Activated T-cell treated with anti-CD3 and anti-CD28 coated beads, Interleukin-2, amount 50 U/mL, for 72 hours (primary cell): ENCODE measurements around the gene TIGD1. TPM values are rescaled to one million over a fixed set of nuclear protein-coding genes. Genes with fewer than 3 reads are reported as not detected.

Source experiments
- ATAC-seq, 2 donors: fragments of 150-1000 bp; cut with Tn5 transposase; replicated peaks in 1 of 2; 2 replicates each; pipeline ENCODE4 v1.10.0; 2021; ENCODE audit warnings: moderate library complexity in 2 of 2, mild to moderate bottlenecking in 1 of 2
- DNase-seq, 2 donors: peaks; one replicate each; pipeline ENCODE4 v3.0.0; 2021 to 2022; ENCODE audit warnings: mixed read lengths in 1 of 2
- H3K27ac Mint-ChIP-seq: one replicate; pipeline ENCODE4 v1.8.0; 2022; ENCODE audit warnings: mild to moderate bottlenecking, moderate library complexity, mixed read lengths
- H3K27me3 Mint-ChIP-seq: one replicate; pipeline ENCODE4 v1.8.0; 2022; ENCODE audit warnings: low read depth, mixed read lengths
- H3K36me3 Mint-ChIP-seq, 2 donors: one replicate each; pipeline ENCODE4 v1.8.0; 2022; ENCODE audit warnings: mixed read lengths in 2 of 2, mild to moderate bottlenecking in 1 of 2; ENCODE audit not compliant: insufficient read depth in 2 of 2
- H3K4me1 Mint-ChIP-seq: one replicate; pipeline ENCODE4 v1.8.0; 2022; ENCODE audit warnings: low read depth, mixed read lengths
- H3K4me3 Mint-ChIP-seq, 2 donors: one replicate each; pipeline ENCODE4 v1.8.0; 2022; ENCODE audit warnings: mild to moderate bottlenecking in 2 of 2, mixed read lengths in 2 of 2, moderate library complexity in 2 of 2
- H3K9me3 Mint-ChIP-seq, 2 donors: one replicate each; pipeline ENCODE4 v1.8.0; 2022; ENCODE audit warnings: mixed read lengths in 2 of 2
- total RNA-seq, 2 donors: library from RNA; stranded (reverse); gene quantifications; one replicate each; pipeline ENCODE4 v1.2.3, GENCODE V29; 2022

TIGD1 gene
- total RNA-seq, 2 donors from 2014 or later: 7.0 to 10.5 TPM

DNA sequence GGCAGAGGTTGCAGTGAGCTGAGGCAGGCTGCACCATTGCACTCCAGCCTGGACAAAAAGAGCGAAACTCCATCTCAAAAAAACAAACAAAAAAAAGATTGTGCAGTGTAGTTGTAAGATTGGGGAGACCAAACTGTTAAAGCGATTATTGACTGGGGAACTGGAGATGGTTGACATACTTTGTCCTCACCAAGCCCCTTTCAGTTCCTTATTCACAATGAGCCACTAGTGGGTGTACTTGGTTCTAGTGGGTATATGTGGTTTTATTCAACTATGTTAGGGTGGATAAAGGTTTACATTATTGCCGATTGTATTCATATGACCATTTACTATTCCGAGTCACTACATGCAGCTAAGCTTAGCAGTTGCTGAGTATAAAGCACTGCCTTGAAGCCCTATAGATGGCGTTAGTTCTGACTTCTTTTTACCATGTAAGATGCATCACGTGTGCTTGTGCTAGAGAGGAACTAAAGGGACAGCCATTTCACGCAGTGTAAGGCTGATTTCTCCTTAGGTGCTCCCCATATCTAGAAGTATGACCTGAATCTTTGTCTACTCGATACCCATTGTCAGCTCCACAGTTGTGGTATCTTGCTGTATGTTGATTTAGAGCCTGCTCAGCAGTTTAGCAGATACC, 12.3 kb upstream of the TIGD1 start:
- DNase-seq: no peak
- no peak overlapping the region for H3K4me3 Mint-ChIP-seq
- H3K9me3 Mint-ChIP-seq: no peaks in the 10 kb centered on the region
- no peaks in the 10 kb centered on the region for H3K27me3 Mint-ChIP-seq
- no peak overlapping the region for H3K27ac Mint-ChIP-seq
- peaks cover 2 to 9% of the 10 kb centered on the region in 2 donors for H3K36me3 Mint-ChIP-seq
- peaks cover 5% of the 10 kb centered on the region for H3K4me1 Mint-ChIP-seq
- no peak for ATAC-seq

DNA sequence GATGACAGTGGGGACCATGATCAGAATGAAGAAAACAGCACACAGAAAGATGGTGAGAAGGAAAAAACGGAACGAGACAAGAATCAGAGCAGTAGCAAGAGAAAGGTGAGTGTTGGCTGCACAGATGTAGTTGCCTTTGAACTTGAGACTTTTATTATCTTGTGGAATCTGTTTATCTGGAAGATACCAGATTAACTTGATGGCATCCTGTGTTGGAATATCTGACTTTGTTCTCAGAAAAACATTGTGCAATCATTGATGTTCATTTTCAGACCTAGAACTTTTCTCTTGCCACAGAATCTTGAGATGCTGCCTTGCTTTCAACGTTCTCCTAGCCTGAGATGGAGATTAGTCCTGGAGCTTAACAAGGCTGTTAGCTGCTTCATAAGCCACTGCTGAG, 6.1 kb upstream of the TIGD1 start:
- H3K4me3 Mint-ChIP-seq: no peak overlapping the region
- H3K27me3 Mint-ChIP-seq: no peaks in the 10 kb centered on the region
- H3K9me3 Mint-ChIP-seq: no peaks in the 10 kb centered on the region
- DNase-seq (no peak), ATAC-seq (no peak)
- peaks cover 50% of the 10 kb centered on the region for H3K4me1 Mint-ChIP-seq
- H3K36me3 Mint-ChIP-seq: peaks cover 5 to 19% of the 10 kb centered on the region in 2 donors
- no peak overlapping the region for H3K27ac Mint-ChIP-seq

DNA sequence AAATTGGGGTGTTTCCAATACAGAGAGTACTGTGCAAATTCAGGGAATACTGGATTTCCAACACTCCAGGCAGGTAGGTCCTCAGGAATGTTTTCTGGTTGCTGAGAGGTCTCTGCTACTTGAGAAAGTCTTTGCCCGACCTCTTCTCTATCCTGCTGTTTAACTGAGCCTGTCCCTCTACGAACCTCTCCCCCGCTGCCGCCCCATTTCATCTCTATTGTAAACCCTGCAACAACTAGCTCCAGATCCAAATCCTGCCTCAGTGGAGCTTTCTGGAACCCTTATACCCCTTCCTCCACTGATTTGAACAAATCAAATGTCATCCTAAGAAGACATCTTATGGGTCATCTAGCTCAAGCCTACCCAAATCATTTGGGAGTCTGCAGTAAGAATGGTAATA, 1.4 kb upstream of the TIGD1 start:
- peaks cover 83% of the 10 kb centered on the region for H3K4me1 Mint-ChIP-seq
- peak overlapping the region; percentile 64 for H3K27ac Mint-ChIP-seq
- no peak for ATAC-seq
- H3K27me3 Mint-ChIP-seq: no peaks in the 10 kb centered on the region
- H3K9me3 Mint-ChIP-seq: peaks cover 0 to 2% of the 10 kb centered on the region in 2 donors
- H3K36me3 Mint-ChIP-seq: peaks cover 10 to 25% of the 10 kb centered on the region in 2 donors
- H3K4me3 Mint-ChIP-seq: peak overlapping the region; percentile 98 to 99
- DNase-seq: no peak

DNA sequence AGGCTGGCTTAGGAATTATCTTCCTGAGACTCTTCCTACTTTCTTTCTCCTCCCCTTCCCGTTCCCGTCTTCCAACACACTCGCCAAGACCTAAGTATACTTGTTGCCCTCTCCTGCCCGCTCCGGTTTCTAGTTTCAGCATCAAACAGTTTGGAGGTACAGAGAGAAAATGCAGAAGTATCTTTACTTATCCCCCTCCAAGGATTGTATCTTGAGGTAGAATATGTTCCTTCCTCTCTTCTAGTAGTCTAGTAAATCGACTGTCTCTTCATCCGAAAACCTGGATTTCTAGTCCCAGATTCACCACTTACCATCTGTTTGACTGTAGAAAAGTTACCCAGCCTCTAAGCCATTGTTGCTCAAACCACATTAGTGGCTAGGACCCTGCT, 887 bp upstream of the TIGD1 start:
- Mint-ChIP-seq H3K4me3 (peak overlapping the region; percentile 98 to 99), H3K36me3 (peaks cover 10 to 28% of the 10 kb centered on the region in 2 donors), H3K9me3 (peaks cover 0 to 2% of the 10 kb centered on the region in 2 donors), H3K27ac (peak overlapping the region; percentile 64), H3K27me3 (no peaks in the 10 kb centered on the region), H3K4me1 (peaks cover 85% of the 10 kb centered on the region)
- DNase-seq (no peak), ATAC-seq (no peak)

DNA sequence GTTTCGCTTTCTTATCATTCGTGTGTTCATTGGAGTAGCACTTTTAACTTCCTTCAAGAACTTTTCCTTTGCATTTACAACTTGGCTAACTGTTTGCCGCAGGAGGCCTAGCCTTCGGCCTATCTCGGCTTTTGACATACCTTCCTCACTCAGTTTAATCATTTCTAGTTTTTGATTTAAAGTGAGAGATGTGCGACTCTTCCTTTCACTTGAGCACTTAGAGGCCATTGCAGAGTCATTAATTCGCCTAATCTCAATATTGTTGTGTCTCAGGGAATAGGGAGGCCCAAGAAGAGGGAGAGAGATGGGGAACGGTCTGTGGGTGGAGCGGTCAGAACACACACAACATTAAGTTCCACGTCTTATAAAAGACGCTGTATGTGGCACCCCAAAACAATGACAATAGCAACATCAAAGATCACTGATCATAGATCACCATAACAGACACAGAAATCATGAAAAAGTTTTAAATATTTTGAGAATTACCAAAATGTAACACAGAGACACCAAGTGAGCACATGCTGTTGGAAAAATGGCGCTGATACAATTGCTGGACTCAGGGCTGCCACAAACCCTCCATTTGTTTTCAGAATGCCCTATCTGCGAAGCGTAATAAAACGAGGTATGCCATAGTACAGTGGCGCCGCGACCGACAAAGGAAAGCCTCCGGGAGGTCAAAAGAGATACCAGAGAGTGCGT, 553 bp downstream of the TIGD1 start:
- Mint-ChIP-seq H3K4me1 (peaks cover 72% of the 10 kb centered on the region), H3K27me3 (no peaks in the 10 kb centered on the region), H3K36me3 (peaks cover 10 to 26% of the 10 kb centered on the region in 2 donors), H3K4me3 (peak overlapping the region; percentile 98 to 99), H3K27ac (peak overlapping the region; percentile 97), H3K9me3 (peaks cover 0 to 2% of the 10 kb centered on the region in 2 donors)
- ATAC-seq (no peak), DNase-seq (no peak)

DNA sequence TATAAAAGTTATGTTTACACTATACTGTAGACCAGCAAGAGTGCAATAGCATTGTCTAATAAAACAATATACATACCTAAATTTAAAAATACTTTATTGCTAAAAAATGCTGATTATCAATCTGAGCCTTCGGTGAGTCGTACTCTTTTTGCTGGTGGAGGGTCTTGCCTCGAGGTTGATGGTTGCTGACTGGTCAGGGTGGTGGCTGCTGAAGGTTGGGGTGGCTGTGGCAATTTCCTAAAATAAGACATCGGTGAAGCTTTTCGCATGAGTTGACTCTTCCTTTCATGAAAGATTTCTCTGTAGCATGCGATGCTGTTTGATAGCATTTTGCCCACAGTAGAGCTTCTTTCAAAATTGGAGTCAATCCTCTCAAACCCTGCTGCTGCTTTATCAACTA, 2.4 kb downstream of the TIGD1 start:
- no peak for ATAC-seq
- H3K36me3 Mint-ChIP-seq: peaks cover 7 to 23% of the 10 kb centered on the region in 2 donors

DNA sequence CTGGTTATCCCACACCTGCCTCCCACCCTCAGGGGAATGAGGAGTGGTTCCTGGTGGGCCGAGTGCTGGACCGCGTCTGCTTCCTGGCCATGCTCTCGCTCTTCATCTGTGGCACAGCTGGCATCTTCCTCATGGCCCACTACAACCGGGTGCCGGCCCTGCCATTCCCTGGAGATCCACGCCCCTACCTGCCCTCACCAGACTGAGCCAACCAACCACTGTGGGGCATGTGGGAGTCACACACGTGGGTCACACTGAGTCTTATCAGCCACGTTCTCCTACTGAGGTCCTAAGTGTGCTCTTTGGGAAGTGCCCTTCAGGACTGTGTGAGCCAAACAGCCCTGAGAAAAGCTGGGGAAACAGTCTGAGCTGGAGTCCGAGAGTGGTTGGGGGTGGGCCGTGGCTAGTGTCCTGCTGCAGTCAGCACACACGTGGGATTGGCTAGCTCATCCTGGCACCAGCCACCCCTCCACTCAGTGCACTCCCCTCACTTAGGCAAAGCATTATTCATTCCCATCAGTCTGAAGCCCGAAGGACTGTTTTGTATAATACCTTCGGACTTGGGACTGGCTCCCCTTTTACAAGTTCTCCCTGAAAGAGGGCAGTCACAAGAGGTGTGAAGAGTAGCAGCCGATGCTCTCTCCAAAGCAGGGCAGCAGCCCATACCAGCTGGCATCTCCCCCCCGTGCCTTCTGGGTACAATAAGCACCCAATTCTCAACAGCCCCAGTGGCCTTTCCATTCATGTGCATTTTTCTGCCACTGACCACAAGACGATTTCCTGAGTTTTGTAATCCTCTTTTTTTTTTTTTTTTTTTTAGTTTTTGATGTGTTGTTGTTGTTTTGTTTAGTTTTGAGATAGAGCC, 4.6 kb downstream of the TIGD1 start:
- no peak overlapping the region for H3K27ac Mint-ChIP-seq
- H3K36me3 Mint-ChIP-seq: peaks cover 4 to 20% of the 10 kb centered on the region in 2 donors
- DNase-seq (no peak), ATAC-seq (no peak)
- H3K4me1 Mint-ChIP-seq: peaks cover 34% of the 10 kb centered on the region
- no peak overlapping the region for H3K4me3 Mint-ChIP-seq
- peaks cover 0 to 2% of the 10 kb centered on the region in 2 donors for H3K9me3 Mint-ChIP-seq
- no peaks in the 10 kb centered on the region for H3K27me3 Mint-ChIP-seq

More for the DNA sequence above, 2.4 kb downstream of the TIGD1 start:
- Mint-ChIP-seq H3K27ac (no peak overlapping the region), H3K27me3 (no peaks in the 10 kb centered on the region), H3K9me3 (peaks cover 0 to 2% of the 10 kb centered on the region in 2 donors), H3K4me1 (peaks cover 53% of the 10 kb centered on the region), H3K4me3 (no peak overlapping the region)
- no peak for DNase-seq

DNA sequence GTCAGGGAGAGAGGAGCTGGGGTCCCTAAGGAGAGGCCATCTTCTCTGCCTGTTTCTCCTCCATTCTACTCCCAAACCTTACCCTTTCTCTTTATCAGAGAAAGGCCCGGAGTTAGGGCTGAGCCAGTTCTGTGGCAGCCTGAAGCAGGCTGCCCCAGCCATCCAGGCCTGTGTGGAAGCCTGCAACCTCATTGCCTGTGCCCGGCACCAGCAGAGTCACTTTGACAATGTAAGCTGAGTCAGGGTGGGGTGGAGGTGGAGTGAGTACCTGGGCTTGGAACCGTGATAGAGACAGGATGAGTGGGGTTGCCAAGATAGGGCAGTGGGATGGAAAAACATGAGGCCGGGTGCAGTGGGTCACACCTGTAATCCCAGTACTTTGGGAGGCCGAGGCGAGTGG, 5.7 kb downstream of the TIGD1 start:
- H3K27me3 Mint-ChIP-seq: no peaks in the 10 kb centered on the region
- H3K36me3 Mint-ChIP-seq: peaks cover 4 to 18% of the 10 kb centered on the region in 2 donors
- ATAC-seq (no peak), DNase-seq (no peak)
- H3K4me3 Mint-ChIP-seq: no peak overlapping the region
- H3K9me3 Mint-ChIP-seq: peaks cover 0 to 2% of the 10 kb centered on the region in 2 donors
- H3K27ac Mint-ChIP-seq: no peak overlapping the region
- H3K4me1 Mint-ChIP-seq: peaks cover 29% of the 10 kb centered on the region

DNA sequence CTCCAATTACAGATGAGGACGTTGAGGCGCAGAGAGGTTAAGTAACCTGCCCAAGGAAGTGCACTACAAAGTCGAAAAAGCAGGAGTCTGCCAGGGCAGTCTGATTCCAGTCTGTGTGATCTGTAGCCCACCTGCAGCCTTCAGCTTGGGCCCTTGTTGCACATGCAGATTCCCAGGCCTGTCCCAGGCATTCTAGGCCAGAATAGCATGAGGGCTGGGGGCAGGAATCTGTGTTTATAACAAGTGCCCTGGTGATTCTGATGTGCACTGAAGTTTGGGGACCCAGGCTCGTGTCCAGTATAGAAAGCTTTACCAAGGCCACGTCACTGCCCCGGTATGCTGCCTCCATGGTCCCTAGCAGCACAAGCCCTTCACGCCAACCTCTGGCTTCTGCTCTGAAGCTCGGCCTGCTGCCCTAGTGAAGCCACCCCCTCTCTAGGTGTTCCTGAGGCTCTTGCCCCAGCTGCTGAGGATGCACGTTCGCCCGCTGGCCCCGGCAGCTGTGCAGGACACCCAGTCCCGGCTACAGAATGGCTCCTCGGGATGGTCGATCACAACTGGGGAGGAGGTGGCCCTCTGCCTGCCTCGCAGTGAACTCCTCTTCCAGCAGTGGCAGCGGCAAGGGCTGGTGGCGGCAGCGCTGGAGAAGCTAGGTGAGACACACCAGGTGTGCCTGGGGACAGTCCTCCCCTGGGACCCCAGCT, 6.3 kb downstream of the TIGD1 start:
- no peak overlapping the region for H3K4me3 Mint-ChIP-seq
- H3K27ac Mint-ChIP-seq: no peak overlapping the region
- peaks cover 0 to 2% of the 10 kb centered on the region in 2 donors for H3K9me3 Mint-ChIP-seq
- ATAC-seq: no peak
- peaks cover 23% of the 10 kb centered on the region for H3K4me1 Mint-ChIP-seq
- H3K36me3 Mint-ChIP-seq: peaks cover 4 to 14% of the 10 kb centered on the region in 2 donors
- no peak for DNase-seq
- no peaks in the 10 kb centered on the region for H3K27me3 Mint-ChIP-seq

DNA sequence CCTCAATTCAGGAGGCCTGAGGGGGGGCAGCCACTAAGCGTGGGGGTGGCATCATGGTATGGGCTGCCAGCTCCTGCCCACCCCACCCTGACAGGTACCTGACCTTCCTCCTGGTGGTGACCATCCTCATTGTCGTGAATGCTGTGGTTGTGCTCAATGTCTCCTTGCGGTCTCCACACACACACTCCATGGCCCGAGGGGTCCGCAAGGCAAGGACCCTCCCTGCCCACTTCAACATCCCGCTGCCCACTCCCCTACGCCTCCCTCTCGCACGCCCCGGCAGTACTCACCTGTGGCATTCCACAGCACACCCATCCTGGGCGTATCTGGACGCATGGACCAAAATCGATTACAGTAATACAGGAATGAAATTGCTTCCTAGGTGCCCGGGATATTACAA, 6.9 kb downstream of the TIGD1 start:
- peaks cover 0 to 1% of the 10 kb centered on the region in 2 donors for H3K9me3 Mint-ChIP-seq
- no peak overlapping the region for H3K27ac Mint-ChIP-seq
- peaks cover 18% of the 10 kb centered on the region for H3K4me1 Mint-ChIP-seq
- ATAC-seq: no peak
- no peak for DNase-seq
- H3K36me3 Mint-ChIP-seq: peaks cover 3 to 8% of the 10 kb centered on the region in 2 donors
- no peak overlapping the region for H3K4me3 Mint-ChIP-seq
- peaks cover 3% of the 10 kb centered on the region for H3K27me3 Mint-ChIP-seq

DNA sequence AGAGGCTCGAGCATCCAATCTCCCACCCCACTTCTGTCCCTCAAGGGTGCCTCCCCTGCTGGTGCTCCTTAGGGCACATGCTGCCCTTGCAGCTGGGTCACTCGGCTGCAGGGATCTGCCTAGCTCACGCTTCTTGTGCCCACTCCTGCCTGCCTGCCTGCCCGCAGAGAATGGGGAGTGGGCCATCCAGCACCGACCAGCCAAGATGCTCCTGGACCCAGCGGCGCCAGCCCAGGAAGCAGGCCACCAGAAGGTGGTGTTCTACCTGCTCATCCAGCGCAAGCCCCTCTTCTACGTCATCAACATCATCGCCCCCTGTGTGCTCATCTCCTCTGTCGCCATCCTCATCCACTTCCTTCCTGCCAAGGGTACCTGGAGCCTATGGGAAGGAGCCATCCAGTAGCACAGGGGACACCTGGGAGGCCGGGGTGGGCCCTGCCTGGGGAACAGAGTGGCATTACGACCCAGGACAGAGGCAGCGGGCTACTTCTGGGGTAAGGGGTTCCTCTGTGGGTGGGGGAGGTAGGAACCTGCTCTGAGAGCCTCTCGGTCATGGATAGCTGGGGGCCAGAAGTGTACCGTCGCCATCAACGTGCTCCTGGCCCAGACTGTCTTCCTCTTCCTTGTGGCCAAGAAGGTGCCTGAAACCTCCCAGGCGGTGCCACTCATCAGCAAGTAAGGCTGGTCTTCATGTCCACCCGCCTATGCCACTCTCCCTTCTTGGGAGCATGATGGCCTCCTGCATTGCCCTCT, 7.5 kb downstream of the TIGD1 start:
- no peak overlapping the region for H3K27ac Mint-ChIP-seq
- peaks cover 8% of the 10 kb centered on the region for H3K27me3 Mint-ChIP-seq
- ATAC-seq (no peak), DNase-seq (no peak)
- no peak overlapping the region for H3K4me3 Mint-ChIP-seq
- H3K9me3 Mint-ChIP-seq: no peaks in the 10 kb centered on the region
- peaks cover 2 to 5% of the 10 kb centered on the region in 2 donors for H3K36me3 Mint-ChIP-seq
- H3K4me1 Mint-ChIP-seq: peaks cover 17% of the 10 kb centered on the region
